ENCODE data around the gene TFPT.

DNA sequence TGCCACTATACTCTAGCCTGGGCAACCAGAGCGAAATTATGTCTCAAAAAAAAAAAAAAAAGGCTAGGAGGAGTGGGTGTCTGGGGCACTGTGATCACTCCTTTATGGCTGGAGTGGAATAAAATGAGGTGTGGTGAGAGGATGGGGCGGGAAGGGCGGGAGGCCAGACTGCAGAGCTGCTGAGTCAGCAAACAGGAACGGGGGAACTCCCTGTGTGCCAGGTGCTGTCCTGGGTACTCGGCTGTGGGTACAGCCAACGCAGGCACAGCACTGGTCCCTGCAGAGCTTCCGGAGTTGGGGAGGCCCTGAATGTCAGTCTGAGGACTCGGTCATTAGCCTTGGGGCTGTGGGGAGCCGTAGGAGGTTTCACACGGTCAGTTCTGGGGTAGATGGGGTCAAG is 5.8 kb upstream of the TFPT start:
- TF ChIP-seq CEBPB (IDR thresholded peaks at IDR 0.05) (no peak), RAD21 (IDR thresholded peaks at IDR 0.05; ENCODE audit: low read depth) (no peak), TAF1 (IDR thresholded peaks at IDR 0.05; ENCODE audit: low read depth) (no peak), TCF12 (IDR thresholded peaks at IDR 0.05; ENCODE audit: low read depth) (no peak), YY1 (IDR thresholded peaks at IDR 0.05; ENCODE audit: low read depth) (no peak), ZBTB7A (IDR thresholded peaks at IDR 0.05; ENCODE audit: low read depth) (no peak)
- TF ChIP-seq, protein P1, sequence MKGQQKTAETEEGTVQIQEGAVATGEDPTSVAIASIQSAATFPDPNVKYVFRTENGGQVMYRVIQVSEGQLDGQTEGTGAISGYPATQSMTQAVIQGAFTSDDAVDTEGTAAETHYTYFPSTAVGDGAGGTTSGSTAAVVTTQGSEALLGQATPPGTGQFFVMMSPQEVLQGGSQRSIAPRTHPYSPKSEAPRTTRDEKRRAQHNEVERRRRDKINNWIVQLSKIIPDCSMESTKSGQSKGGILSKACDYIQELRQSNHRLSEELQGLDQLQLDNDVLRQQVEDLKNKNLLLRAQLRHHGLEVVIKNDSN (IDR thresholded peaks at IDR 0.05), result no peak
- TF ChIP-seq, protein P2, sequence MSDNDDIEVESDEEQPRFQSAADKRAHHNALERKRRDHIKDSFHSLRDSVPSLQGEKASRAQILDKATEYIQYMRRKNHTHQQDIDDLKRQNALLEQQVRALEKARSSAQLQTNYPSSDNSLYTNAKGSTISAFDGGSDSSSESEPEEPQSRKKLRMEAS (IDR thresholded peaks at IDR 0.05), result no peak
